B cell (primary cell): ENCODE data around the gene MPP2. TPM values are rescaled to one million over a fixed set of nuclear protein-coding genes. Genes with fewer than 3 reads are reported as not detected.

ENCODE experiments used
- ATAC-seq: fragments of 200-7000 bp; cut with Tn5 transposase; one replicate; pipeline ENCODE4 v1.10.0; 2021; ENCODE audit warnings: low read depth, mild to moderate bottlenecking, moderate number of reproducible peaks, moderate library complexity
- CTCF ChIA-PET: fragments of 350-600 bp; sonication (Branson Sonifier 250); formaldehyde crosslinking; loops from one replicate; lab custom pipeline; 2021; ENCODE audit warnings: antibody characterized with exemption, inconsistent platforms; lab: Charles Lee
- POLR2A ChIA-PET: fragments of 350-600 bp; sonication (Branson Sonifier 250); formaldehyde crosslinking; loops from one replicate; lab custom pipeline; 2021; ENCODE audit warnings: antibody characterized with exemption; lab: Charles Lee
- DNase-seq: peaks from one replicate; pipeline ENCODE4 v3.0.0; 2013
- H2AFZ ChIP-seq: 2 replicates; pipeline ENCODE4 v1.6.1; 2012; ENCODE audit warnings: mild to moderate bottlenecking, low read depth, low read length; ENCODE audit not compliant: insufficient read depth, poor library complexity, severe bottlenecking
- H3K27ac ChIP-seq, 2 donors: 1 replicate in 1 of 2; 2 replicates in 1 of 2; pipeline ENCODE4 v1.5.1; 2012 to 2013; ENCODE audit warnings: low read length in 2 of 2, mild to moderate bottlenecking in 2 of 2, moderate library complexity in 1 of 2
- H3K27me3 ChIP-seq, 4 experiments: fragments of 200-600 bp in 1 of 4; sonication (generic) in 1 of 4; replicated peaks in 1 of 4; 1 replicate in 2 of 4; 2 replicates in 2 of 4; pipeline versions ENCODE4 v1.6.1 to v1.7.0; 2013 to 2016; ENCODE audit warnings: low read length in 3 of 4, mild to moderate bottlenecking in 2 of 4, mixed read lengths in 1 of 4, moderate library complexity in 1 of 4; ENCODE audit not compliant: insufficient read depth in 4 of 4, control insufficient read depth in 3 of 4; ENCODE audit errors: control extremely low read depth in 1 of 4
- H3K36me3 ChIP-seq, 2 experiments: replicated peaks in 1 of 2; 1 replicate in 1 of 2; 2 replicates in 1 of 2; pipeline versions ENCODE4 v1.6.1 to v1.7.1; 2013; ENCODE audit warnings: low read length in 1 of 2; ENCODE audit not compliant: insufficient read depth in 2 of 2, control insufficient read depth in 1 of 2; ENCODE audit errors: control extremely low read depth in 1 of 2, extremely low read depth in 1 of 2
- H3K4me1 ChIP-seq, 2 donors: fragments of 200-600 bp in 1 of 2; sonication (generic) in 1 of 2; 1 replicate in 1 of 2; 2 replicates in 1 of 2; pipeline versions ENCODE4 v1.5.1 to v1.6.1; 2013 to 2017; ENCODE audit warnings: low read length in 2 of 2; ENCODE audit not compliant: control insufficient read depth in 2 of 2, insufficient read depth in 2 of 2
- H3K4me2 ChIP-seq: replicated peaks from 2 replicates; pipeline ENCODE3; 2012; ENCODE audit warnings: mild to moderate bottlenecking, low read depth, low read length; ENCODE audit not compliant: poor library complexity, severe bottlenecking
- H3K4me3 ChIP-seq, 5 experiments: fragments of 200-600 bp in 1 of 5; sonication (generic) in 1 of 5; 1 replicate in 3 of 5; 2 replicates in 2 of 5; pipeline versions ENCODE4 v1.5.1 to v1.7.0; 2011 to 2016; ENCODE audit warnings: low read length in 4 of 5, mild to moderate bottlenecking in 4 of 5, low read depth in 2 of 5, control low read depth in 1 of 5, moderate library complexity in 1 of 5; ENCODE audit not compliant: insufficient read depth in 1 of 5; ENCODE audit errors: control extremely low read depth in 1 of 5, extremely low read depth in 1 of 5
- H3K79me2 ChIP-seq: fragments of 200-600 bp; sonication (generic); one replicate; pipeline ENCODE4 v1.6.0; 2016; ENCODE audit warnings: low read length; ENCODE audit not compliant: control insufficient read depth, insufficient read depth
- H3K9ac ChIP-seq: fragments of 200-600 bp; sonication (generic); 2 replicates; pipeline ENCODE4 v1.6.1; 2017; ENCODE audit warnings: mild to moderate bottlenecking, low read length, moderate library complexity
- H3K9me3 ChIP-seq, 3 donors: one replicate each; pipeline versions ENCODE4 v1.6.1 to v1.7.1; 2013; ENCODE audit warnings: low read length in 2 of 3; ENCODE audit not compliant: control insufficient read depth in 2 of 3, insufficient read depth in 1 of 3; ENCODE audit errors: control extremely low read depth in 1 of 3
- H4K20me1 ChIP-seq: 2 replicates; pipeline ENCODE4 v1.6.0; 2012; ENCODE audit warnings: mild to moderate bottlenecking, low read length; ENCODE audit not compliant: insufficient read depth, control insufficient read depth, poor library complexity, severe bottlenecking
- H3K27ac Mint-ChIP-seq: one replicate; pipeline ENCODE4 v1.8.0; 2021; ENCODE audit warnings: mixed read lengths
- H3K27me3 Mint-ChIP-seq: one replicate; pipeline ENCODE4 v1.8.0; 2021; ENCODE audit warnings: mixed read lengths
- H3K4me1 Mint-ChIP-seq: one replicate; pipeline ENCODE4 v1.8.0; 2021; ENCODE audit warnings: mixed read lengths
- H3K4me3 Mint-ChIP-seq: one replicate; pipeline ENCODE4 v1.8.0; 2021; ENCODE audit warnings: mixed read lengths
- H3K9me3 Mint-ChIP-seq: one replicate; pipeline ENCODE4 v1.8.0; 2022; ENCODE audit warnings: mixed read lengths; ENCODE audit not compliant: insufficient read depth
- EZH2 ChIP-seq: IDR thresholded peaks from 2 replicates; pipeline ENCODE4 v1.6.1; 2012; ENCODE audit warnings: borderline replicate concordance, low read depth, mild to moderate bottlenecking, moderate library complexity, low read length; ENCODE audit not compliant: insufficient read depth, poor library complexity, severe bottlenecking
- WGBS: methylation state at CpG from one replicate; pipeline ENCODE4 v1.1.5; 2013; ENCODE audit warnings: missing lambda C conversion rate; ENCODE audit not compliant: insufficient coverage; 5-methylcytosine and 5-hydroxymethylcytosine counted together
- intact Hi-C: fragments of 100-400 bp; cut with micrococcal nuclease; formaldehyde crosslinking; loops from one replicate; pipeline ENCODE4 v1.10.0; 2022
- polyA plus RNA-seq: library from polyadenylated mRNA; depleted of rRNA; stranded (reverse); fragments of >200 nt; gene quantifications from 2 replicates; pipeline ENCODE4 v1.2.3, GENCODE V29; 2012
- total RNA-seq, 2 donors: library from RNA; stranded (reverse); fragments of 120-200 nt in 1 of 2; gene quantifications; 1 replicate in 1 of 2; 2 replicates in 1 of 2; pipeline versions ENCODE4 v1.2.3 to v1.2.4, GENCODE V29; 2013 to 2022
- TF ChIP-seq, protein P1 (sequence below): fragments of 200-600 bp; IDR thresholded peaks from one replicate; pipeline ENCODE4 v1.8.0; 2022; ENCODE audit warnings: antibody characterized with exemption, mild to moderate bottlenecking

Gene MPP2
- total and polyA plus RNA-seq, 2 donors (not counting 1 experiment from before 2014, with no cell fraction given) = 0.15 TPM; not detected in 1

DNA sequence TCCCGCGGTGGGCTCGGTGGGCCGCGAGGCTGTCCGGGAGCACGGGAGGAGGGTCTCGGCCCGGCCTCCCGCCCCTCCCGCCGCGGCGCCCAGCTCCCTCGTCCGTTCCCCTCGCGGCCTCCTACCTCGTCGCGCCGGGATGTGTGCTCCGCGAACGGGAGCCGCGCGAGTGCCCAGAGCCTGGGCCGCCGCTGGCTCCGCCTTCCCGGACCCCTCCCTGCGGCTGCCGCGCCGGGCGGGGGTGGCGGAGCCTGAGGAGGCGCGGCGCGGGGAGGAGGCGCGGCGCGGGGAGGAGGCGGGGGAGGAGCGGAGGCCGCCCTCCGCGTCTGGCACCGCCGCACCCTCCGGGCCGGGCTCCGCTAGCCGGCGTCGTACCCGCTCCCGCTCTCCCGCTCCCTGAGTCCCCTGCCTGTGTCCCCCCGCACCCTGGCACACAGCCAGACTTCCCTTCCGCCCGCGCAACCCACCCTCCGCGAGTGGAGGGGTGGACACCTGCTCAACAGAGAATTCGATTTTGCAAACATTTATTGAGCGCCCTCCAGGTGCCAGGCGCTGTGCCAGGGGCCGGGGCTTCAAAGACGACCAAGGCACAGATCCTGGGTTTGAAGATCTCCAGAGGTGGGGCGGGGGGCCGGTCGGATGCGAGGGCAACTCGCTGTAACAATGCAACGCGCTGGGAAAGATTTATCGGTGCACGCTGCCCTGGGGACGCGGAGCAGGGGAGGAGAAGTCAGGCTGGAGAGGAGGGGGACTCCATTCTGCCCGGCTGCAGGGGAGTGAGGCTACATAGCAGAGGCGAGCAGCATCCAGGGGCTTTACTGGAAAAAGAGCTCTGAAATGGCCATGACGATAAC lies 74.1 kb downstream of the MPP2 start, which contains the start of gene MPP3:
TSS of gene MPP3 (minus strand) at position 171 of the 854 bp plus-strand sequence. CDS start 1,240 bp downstream, outside the sequence.
- H3K4me3 ChIP-seq = peak within 1 kb of the TSS in 4 of 5 experiments; percentile 0 to 53 (median 40)
- Mint-ChIP-seq H3K4me3 (peak within 1 kb of the TSS; percentile 88), H3K27me3 (peaks cover 62% of the 10 kb centered on the region), H3K27ac (no peak within 1 kb of the TSS), H3K4me1 (peaks cover 16% of the 10 kb centered on the region), H3K9me3 (no peaks in the 10 kb centered on the region)
- TF ChIP-seq, protein P1, sequence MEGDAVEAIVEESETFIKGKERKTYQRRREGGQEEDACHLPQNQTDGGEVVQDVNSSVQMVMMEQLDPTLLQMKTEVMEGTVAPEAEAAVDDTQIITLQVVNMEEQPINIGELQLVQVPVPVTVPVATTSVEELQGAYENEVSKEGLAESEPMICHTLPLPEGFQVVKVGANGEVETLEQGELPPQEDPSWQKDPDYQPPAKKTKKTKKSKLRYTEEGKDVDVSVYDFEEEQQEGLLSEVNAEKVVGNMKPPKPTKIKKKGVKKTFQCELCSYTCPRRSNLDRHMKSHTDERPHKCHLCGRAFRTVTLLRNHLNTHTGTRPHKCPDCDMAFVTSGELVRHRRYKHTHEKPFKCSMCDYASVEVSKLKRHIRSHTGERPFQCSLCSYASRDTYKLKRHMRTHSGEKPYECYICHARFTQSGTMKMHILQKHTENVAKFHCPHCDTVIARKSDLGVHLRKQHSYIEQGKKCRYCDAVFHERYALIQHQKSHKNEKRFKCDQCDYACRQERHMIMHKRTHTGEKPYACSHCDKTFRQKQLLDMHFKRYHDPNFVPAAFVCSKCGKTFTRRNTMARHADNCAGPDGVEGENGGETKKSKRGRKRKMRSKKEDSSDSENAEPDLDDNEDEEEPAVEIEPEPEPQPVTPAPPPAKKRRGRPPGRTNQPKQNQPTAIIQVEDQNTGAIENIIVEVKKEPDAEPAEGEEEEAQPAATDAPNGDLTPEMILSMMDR = no peak
- no peak for TF ChIP-seq EZH2
- POLR2A ChIA-PET = interaction anchor here (0.5 kb wide), 1 partner anchor 266 kb away, joined by 4 read pairs; no protein-coding TSS in a partner anchor
- H3K36me3 ChIP-seq = no peaks in the 10 kb centered on the region
- peaks cover 0 to 10% (median 0%) of the 10 kb centered on the region in 3 donors for H3K9me3 ChIP-seq
- peak within 1 kb of the TSS; percentile 62 for H3K9ac ChIP-seq
- peak within 1 kb of the TSS; percentile 90 for H3K4me2 ChIP-seq
- CTCF ChIA-PET = interaction anchor here (0.6 kb wide), 1 partner anchor 849 kb away, joined by 3 read pairs; no protein-coding TSS in a partner anchor
- ATAC-seq (peak; percentile 81), DNase-seq (no peak)
- no peaks in the 10 kb centered on the region for H4K20me1 ChIP-seq
- WGBS = 3% methylated on average over 79 of the region's 87 CpGs
- peaks cover 14 to 21% of the 10 kb centered on the region in 2 donors for H3K4me1 ChIP-seq
- H3K79me2 ChIP-seq = no peaks in the 10 kb centered on the region
- H2AFZ ChIP-seq = peak within 1 kb of the TSS; percentile 73
- intact Hi-C loops = no loop called here
- no peak within 1 kb of the TSS for H3K27ac ChIP-seq
- H3K27me3 ChIP-seq = peaks cover 0 to 34% (median 25%) of the 10 kb centered on the region in 4 experiments
